GM12892 (cell line): Measurements from ENCODE around the gene ZNF442.
"Not testable (repeated sequence)": the region's sequence is repeated elsewhere in the genome, so short reads cannot be mapped to it uniquely, and the experiment has no call there.

Experiments
- DNase-seq: peaks from one replicate; pipeline ENCODE4 v3.0.0; 2011; ENCODE audit not compliant: insufficient read length
- FAIRE-seq: peaks from 2 replicates; lab custom pipeline; 2011; peaks lifted over from hg19 to GRCh38; lab: Jason Lieb, UNC
- POLR2A ChIP-seq: IDR thresholded peaks from 2 replicates; pipeline ENCODE4 v1.6.1; 2011; ENCODE audit warnings: low read depth, low read length, control low read depth
- POLR2AphosphoS5 ChIP-seq: IDR thresholded peaks from 2 replicates; pipeline ENCODE4 v1.6.1; 2011; ENCODE audit warnings: low read depth, low read length, control low read depth
- TAF1 ChIP-seq: IDR thresholded peaks from 2 replicates; pipeline ENCODE4 v1.6.1; 2011; ENCODE audit warnings: low read depth, mild to moderate bottlenecking, control low read depth, low read length, borderline replicate concordance

Gene ZNF442

DNA sequence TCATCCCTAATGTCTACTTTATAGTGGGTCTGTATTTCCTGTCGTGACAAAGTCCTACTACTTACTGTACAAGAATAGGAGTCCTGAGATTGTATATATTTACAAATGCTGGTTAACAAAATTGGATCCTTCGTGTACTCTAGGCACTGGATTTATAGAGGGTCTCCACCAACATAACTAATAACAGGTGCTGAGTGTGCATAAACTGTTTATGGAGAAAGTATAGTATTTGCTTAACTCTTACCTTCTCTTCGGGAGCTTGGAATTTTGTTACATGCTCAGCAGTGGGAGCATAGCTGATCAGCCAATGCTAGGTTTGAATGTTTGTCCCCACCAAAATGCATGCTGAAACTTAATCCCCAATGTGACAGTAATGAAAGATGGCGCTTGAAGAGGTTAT is 12.1 kb downstream of the ZNF442 start:
- DNase-seq, result no peak
- no peak for FAIRE-seq
- TF ChIP-seq TAF1, result no peak
- TF ChIP-seq POLR2AphosphoS5, result no peak
- no peak for TF ChIP-seq POLR2A

DNA sequence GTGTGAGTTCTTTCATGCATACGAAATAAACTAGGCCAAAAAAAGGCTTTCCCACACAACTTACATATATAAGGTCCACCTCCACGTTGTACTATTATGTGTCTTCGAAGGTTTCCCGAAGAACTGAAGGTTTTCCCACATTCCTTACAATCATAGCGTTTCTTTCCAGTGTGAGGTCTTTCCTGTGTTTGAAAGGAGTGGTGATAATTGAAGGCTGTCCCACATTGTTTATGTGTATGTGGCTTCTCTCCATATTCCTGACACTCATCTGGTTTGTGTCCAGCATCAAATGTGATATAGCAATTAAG is 14.6 kb downstream of the ZNF442 start:
- FAIRE-seq (no peak), DNase-seq (no peak)
- TF ChIP-seq POLR2AphosphoS5 (no peak), POLR2A (no peak), TAF1 (no peak)

DNA sequence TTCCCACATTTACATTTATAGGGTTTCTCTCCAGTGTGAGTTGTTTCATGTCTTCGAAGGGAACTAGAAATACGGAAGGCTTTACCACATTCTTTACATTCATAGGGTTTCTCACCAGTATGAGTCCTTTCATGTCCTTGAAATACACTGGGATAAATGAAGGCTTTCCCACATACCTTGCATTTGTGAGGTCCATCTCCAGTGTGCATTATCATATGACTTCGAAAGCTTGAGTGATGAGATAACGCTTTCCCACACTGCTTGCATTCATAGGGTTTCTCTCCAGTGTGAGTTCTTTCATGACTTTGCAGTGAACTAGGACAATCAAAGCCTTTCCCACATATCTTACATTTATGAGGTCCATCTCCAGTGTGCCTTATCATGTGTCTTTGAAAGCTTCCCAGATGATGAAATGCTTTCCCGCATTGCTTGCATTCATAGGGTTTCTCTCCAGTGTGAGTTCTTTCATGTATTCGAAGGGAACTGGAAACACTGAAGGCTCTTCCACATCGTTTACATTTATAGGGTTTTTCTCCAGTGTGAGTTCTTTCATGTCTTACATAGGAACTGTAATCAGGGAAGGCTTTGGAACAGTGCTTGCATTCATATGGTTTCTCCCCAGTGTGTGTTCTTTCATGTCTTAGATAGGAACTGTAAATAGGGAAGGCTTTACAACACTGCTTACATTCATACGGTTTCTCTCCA is 15.1 kb downstream of the ZNF442 start:
- TF ChIP-seq TAF1 (no peak), POLR2AphosphoS5 (no peak), POLR2A (no peak)
- DNase-seq (no peak), FAIRE-seq (no peak)

DNA sequence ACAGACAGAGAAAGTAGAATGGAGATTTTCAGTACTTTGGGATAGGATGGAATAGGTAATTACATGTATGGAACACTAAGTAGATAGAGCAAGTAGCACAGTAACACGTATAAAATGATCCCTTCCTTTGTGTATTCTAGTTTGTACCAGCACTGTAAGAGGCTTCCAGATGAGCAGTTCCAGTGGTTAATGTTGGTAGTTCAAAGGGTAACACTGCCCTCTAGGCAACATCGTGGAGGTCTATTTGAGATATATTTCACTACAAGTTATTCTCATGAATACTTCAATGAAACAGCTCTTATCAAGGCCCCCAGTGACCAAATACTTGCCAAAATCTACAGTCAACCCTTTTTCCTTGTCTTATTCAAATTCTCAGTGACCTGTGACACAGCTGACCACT is 18.6 kb downstream of the ZNF442 start:
- FAIRE-seq, result no peak
- no peak for TF ChIP-seq POLR2AphosphoS5
- no peak for DNase-seq

DNA sequence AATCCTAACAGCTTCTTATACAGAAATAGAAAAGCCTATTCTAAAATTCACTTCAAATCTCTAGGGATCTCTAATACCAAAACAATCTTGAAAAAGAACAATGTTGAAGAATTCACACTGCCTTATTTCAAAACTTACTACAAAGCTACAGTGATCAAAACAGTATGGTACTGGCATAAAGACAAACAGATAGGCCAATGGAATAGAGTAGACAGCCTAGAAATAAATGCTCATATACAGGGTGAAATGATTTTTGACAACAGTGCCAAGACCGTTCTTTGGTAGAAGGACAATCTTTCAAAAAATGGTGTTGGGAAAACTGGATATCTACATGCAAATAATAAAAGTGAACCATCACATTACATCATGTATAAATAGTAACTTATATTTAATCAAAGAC is 20.3 kb downstream of the ZNF442 start:
- DNase-seq, result no peak
- no peak for TF ChIP-seq POLR2A
- no peak for TF ChIP-seq POLR2AphosphoS5
- TF ChIP-seq TAF1, result no peak
- no peak for FAIRE-seq

DNA sequence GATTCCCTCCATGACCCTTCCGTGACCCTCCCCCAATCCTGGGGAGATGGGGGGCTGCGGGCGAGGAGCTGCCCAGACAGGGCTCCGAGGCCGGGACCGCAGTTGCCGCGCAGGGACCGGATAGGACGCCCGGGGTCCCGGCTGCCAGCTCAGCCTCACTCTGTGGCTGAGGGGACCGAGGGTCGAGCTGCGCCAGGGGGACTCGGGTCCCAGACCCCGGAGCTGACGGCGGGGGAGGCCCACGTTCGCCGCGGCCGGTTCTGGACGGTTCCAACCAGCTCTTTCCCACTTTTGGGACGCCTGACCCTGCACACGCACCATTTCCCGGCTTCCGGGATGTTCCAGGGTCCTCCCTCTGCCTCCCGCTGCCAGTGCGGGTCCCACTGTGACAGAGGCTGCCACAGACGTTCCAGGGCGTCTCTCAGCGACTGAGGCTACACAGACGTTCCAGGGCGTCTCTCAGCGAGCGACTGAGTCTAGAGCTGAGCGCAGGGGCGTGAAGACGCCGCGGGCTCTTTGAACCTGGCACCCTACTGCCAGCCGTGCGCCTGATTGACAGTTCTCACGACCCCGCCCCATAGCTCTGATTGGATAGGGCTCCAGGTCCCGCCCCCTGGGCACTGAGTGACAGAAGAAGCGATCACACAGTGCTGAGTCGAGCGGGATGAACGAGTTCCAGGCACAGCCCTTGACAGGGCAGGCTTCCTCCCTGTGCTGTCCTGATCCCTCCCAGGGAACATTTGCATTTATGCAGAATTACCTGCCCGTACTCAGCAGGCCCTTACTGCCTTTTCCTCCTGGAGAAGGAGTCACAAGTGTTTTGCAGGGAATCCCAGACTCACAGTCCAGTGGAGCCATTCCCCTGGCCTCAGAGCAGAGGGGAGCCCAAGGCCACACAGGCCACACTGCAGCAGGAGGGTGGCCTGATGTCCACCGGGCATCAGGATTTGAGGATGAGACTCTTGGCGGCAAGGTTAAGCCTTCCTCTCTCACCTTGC is 32.0 kb downstream of the ZNF442 start, which contains the start of gene ZNF563:
ZNF563 (minus strand) TSS at position 472 of the 998 bp plus-strand sequence; CDS start at position 321, 151 bp downstream.
- FAIRE-seq (peak; percentile 98), DNase-seq (peak; percentile 79)
- TF ChIP-seq TAF1, result peak; percentile 66; the same call in 1 of the 2 replicates
- peak; percentile 92 for TF ChIP-seq POLR2A
- TF ChIP-seq POLR2AphosphoS5, result peak; percentile 84

DNA sequence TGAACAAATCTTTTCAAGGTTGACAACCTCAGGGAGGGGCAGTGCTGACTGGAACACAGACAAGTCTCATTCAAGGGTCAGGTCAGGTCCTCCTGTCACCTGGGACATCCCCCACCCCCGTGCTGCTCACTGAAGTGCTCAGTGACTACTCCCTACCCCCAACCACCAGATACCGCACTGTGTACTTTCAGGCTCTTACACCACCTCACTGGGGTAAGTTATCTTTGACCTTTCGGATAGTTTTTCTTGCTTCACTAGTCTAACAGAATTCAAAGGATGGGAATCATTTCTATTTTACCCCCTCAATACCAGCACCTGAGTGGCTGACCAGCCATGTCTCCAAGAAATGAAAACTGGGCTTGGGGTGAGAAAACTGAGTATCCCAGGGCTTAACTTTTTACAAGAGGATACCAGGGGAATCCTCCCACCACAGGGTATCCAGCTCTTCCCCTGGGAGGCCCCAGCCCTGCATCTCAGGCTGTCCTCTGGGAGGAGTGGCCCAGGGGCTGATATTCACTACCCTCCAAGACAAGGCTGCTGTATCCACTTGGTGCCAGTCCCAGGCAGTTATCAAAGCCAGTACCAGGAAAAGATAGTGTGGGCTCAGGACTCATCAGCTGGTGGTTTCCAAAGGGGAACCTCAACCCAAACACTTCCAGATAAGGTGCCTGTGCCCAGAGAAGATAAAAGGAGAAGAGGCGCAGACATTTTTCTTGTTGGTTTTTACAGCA is 34.1 kb downstream of the ZNF442 start:
- TF ChIP-seq POLR2AphosphoS5, result no peak
- TF ChIP-seq TAF1, result 0 out of 2 replicates have a peak, but pooled peaks have one; percentile 30
- DNase-seq (peak; percentile 41), FAIRE-seq (peak; percentile 99)

DNA sequence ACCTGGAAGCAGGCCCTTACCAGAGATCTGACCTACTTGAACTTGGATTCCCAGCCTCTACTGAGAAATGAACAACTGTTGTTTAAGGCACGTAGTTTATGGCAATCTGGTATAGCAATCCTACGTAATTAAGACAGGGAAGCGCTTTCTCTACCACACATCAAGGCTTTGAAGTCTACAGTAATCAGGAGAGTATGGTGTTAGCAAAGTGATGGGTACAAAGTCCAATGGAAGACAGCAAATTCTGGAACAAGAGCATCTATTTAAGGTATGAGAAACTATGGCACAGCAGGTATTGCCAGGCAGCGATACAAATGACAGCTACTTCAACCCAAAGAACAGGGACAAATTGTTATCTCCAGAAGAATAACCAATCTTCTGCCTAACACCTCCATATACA is 35.1 kb downstream of the ZNF442 start:
- TF ChIP-seq POLR2AphosphoS5 (no peak), TAF1 (no peak), POLR2A (no peak)
- DNase-seq, result no peak
- no peak for FAIRE-seq

DNA sequence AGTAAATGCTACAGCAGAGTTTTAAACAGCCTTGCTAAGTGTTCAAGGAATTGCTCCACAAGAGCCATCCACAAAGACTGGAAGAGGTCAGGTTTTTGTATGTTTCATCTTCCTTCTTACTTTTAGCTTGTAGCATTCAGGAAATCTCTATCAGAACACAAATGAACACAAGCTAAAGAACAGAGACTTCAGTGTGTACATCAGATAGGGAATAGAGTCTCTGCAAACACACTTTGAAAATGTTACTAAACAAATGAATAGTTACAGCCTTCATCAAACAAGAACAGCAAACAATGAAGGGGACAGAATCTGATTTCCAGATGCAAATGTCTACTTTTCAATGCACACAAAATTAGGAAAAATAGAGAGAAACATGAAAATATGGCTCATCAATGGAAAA is 39.8 kb downstream of the ZNF442 start:
- no peak for DNase-seq
- no peak for FAIRE-seq
- TF ChIP-seq TAF1 (no peak), POLR2AphosphoS5 (no peak), POLR2A (no peak)

DNA sequence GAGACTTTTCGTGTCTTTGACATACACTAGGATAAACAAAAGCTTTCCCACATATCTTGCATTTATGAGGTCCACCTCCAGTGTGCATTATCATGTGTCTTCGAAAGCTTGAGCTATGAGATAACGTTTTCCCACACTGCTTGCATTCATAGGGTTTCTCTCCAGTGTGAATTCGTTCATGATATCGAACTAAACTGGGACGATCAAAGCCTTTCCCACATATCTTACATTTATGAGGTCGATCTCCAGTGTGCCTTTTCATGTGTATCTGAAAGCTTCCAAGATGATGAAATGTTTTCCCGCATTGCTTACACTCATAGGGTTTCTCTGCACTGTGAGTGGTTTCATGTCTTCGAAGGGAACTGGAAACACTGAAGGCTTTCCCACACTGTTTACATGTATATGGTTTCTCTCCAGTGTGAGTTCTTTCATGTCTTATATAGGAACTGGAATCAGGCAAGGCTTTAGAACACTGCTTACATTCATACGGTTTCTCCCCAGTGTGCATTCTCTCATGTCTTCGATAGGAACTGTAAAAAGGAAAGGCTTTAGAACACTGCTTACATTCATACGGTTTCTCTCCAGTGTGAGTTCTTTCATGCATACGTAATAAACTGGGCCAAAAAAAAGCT is 46.6 kb downstream of the ZNF442 start:
- TF ChIP-seq POLR2A (no peak), TAF1 (no peak), POLR2AphosphoS5 (no peak)
- DNase-seq (no peak), FAIRE-seq (no peak)

DNA sequence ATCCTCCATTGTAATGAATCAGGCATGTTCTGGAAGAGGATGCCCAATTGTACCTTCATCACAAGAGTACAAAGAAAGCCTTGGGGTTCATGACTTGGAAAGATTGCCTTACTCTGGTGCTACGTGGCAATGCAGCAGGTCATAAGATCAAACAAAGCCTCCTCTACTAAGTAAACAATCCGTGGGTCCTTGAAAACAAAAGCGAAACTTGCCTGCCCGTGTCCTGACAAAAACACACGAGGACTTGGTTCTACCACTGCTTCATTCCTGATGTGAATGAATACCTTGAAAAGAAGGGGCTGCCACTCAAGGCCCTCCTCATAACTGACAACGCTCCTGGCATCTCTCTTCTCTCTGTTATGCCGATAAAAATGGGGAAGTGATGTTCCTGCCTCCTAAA is 50.9 kb downstream of the ZNF442 start:
- DNase-seq (no peak), FAIRE-seq (no peak)
- TF ChIP-seq POLR2A (no peak), POLR2AphosphoS5 (no peak), TAF1 (no peak)

DNA sequence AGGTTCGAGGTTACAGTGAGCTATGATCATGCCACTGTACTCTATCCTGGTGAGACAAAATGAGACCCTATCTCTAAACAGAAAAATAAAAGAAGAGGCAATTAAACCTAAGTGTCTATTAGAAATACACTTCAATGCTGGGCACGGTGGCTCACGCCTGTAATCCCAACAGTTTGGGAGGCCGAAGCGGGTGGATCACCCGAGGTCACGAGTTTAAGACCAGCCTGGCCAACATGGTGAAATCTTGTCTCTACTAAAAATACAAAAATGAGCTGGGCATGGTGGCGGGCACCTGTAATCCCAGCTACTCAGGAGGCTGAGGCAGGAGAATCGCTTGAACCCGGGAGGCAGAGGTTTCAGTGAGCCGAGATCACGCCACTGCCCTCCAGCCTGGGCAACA is 56.6 kb downstream of the ZNF442 start:
- FAIRE-seq, DNase-seq: not testable (repeated sequence)
